ENCODE data around the gene TNFSF13.

GRCh38 chr17:7588553-7589203 is 30.1 kb downstream of the TNFSF13 start:
- TF ChIP-seq POLR2A (IDR thresholded peaks at IDR 0.05) (no peak), CTCF (IDR thresholded peaks at IDR 0.05) (no peak), EP300 (IDR thresholded peaks at IDR 0.05) (no peak)
